SK-N-MC (cell line): Measurements from ENCODE around the gene MGMT.

Experiments
- DNase-seq: peaks from one replicate; pipeline ENCODE4 v3.0.0-alpha.2; 2011; ENCODE audit warnings: low read depth, low spot score
- H3K27ac ChIP-seq: fragments of 200-600 bp; sonication (generic); 2 replicates; pipeline ENCODE4 v1.5.1; 2016; ENCODE audit warnings: mixed run types
- H3K36me3 ChIP-seq: fragments of 200-600 bp; sonication (generic); 2 replicates; pipeline ENCODE4 v1.6.1; 2017; ENCODE audit warnings: antibody characterized with exemption, low read length, mixed read lengths; ENCODE audit not compliant: insufficient read depth
- H3K4me3 ChIP-seq: fragments of 200-600 bp; sonication (generic); 2 replicates; pipeline ENCODE4 v1.5.1; 2016
- H3K9ac ChIP-seq: fragments of 200-600 bp; sonication (generic); 2 replicates; pipeline ENCODE4 v1.8.0; 2017; ENCODE audit warnings: mixed run types, mixed read lengths; ENCODE audit not compliant: insufficient read length
- H3K9me3 ChIP-seq: fragments of 200-600 bp; sonication (generic); 2 replicates; pipeline ENCODE4 v1.6.1; 2017; ENCODE audit warnings: low read depth, mild to moderate bottlenecking, antibody characterized with exemption, low read length, moderate library complexity, mixed read lengths
- EZH2 ChIP-seq: fragments of 200-600 bp; sonication (generic); IDR thresholded peaks from one replicate; pipeline ENCODE4 v1.6.1; 2017; ENCODE audit warnings: antibody characterized with exemption
- FOXP2 ChIP-seq: optimal IDR thresholded peaks from 2 replicates; pipeline ENCODE3; 2011; ENCODE audit warnings: mild to moderate bottlenecking, moderate library complexity; ENCODE audit not compliant: insufficient read depth; ENCODE audit errors: extremely low read length, control extremely low read depth
- POLR2AphosphoS5 ChIP-seq: IDR thresholded peaks from 2 replicates; pipeline ENCODE4 v1.6.1; 2012; ENCODE audit warnings: mild to moderate bottlenecking, low read depth, low read length, borderline replicate concordance

MGMT gene

DNA sequence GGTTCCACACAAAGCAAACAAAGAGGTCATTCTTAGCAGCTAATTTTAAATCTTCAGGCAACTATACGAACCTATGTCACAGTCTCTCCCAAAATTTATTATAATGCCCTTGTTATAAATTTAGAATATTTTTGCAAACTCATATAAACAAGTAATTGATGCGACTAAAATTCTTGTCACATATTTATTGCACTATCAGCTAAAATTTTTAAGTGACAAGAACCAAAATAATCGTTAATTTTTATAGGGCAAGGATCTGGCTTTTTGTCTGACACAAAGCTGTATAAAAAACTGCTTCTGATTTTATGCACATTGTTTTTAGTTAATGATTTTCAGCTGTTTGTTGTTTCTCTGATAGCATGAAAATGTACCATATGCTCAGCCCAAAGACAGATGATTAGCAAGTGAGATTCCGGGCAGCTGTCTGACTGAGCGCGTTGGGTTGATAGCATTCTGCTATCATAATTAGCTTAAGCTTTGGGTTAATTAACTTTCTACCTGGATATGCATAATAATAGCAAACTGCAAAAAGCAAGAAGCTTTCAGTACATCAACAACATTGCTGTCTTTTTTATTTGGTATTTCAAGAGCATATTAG lies 136.0 kb downstream of the MGMT start:
- Histone ChIP-seq H3K27ac (no peak overlapping the region), H3K4me3 (no peak overlapping the region), H3K9ac (no peak overlapping the region), H3K36me3 (no peaks in the 10 kb centered on the region), H3K9me3 (no peaks in the 10 kb centered on the region)
- DNase-seq = no peak
- no peak for TF ChIP-seq FOXP2
- TF ChIP-seq POLR2AphosphoS5 = no peak
- no peak for TF ChIP-seq EZH2

DNA sequence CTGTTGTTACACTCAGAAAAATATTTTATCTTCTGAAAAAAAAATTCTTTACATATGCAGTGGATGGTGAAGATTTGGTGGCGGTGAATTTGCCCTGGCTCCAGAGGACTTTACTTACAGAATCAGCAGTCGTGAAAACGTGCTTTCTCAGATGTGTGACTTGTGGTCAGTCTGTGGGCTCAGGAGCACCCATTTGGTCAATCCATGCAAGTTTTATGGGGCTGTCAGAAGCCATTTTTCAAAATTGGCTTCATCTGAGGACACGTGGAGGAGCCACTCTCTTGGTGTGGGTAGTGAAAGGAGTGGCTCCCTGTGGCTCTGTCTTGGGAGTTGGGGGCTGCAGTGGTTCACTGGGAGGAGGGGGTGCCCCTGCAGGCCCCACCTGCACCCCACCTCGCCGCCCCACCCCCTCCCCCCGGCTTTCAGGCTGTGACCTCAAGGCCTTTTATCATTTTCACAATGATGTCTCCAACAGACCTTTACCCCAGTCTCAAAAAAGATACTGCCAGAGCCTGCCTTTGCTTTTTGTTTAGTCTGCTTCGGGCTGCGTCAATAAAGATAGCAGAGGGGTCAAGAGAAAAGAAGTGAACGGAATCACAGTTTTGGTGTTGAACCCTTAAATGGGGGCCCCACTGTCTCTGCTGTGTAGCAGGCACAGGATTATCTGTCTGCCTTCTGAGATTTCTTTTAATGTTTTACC lies 137.4 kb downstream of the MGMT start:
- Histone ChIP-seq H3K9ac (no peak overlapping the region), H3K4me3 (no peak overlapping the region), H3K27ac (no peak overlapping the region), H3K36me3 (no peaks in the 10 kb centered on the region), H3K9me3 (no peaks in the 10 kb centered on the region)
- no peak for TF ChIP-seq EZH2
- no peak for DNase-seq

DNA sequence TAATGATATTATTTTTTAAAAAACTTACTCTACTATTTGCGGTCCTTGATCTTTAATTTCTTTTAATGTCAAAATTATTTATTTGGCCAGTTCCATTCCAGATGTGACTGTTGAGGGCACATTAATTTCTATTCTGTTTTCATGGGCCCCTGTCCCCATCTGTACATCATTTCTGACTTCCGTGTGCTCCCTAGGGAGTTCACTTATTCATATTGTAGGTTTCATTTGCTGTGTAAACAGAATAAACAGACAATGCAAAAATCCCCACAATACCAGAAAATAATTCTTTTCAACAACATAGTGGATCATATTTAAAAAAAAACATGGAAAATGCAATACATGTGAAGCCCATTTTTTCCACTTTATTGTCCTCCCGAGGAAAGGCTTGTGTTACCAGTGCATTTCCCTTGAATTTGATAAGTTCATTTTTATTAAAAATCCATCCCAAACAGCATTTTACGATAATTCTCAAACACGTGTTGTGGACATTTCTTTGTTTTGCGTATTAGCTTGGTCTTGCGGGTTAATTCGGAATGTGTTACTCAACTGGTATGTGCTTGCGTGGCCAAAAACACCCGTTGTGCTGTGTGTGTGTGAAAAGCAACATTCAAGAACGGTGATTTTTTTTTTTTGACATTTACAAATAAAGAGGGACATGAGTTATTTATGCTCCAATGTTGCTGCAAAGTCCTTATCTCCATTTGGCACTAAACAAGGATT lies 138.4 kb downstream of the MGMT start:
- Histone ChIP-seq H3K36me3 (no peaks in the 10 kb centered on the region), H3K9me3 (no peaks in the 10 kb centered on the region), H3K9ac (no peak overlapping the region), H3K4me3 (peak overlapping the region; percentile 64), H3K27ac (no peak overlapping the region)
- no peak for DNase-seq
- no peak for TF ChIP-seq FOXP2
- TF ChIP-seq POLR2AphosphoS5 = no peak
- no peak for TF ChIP-seq EZH2

DNA sequence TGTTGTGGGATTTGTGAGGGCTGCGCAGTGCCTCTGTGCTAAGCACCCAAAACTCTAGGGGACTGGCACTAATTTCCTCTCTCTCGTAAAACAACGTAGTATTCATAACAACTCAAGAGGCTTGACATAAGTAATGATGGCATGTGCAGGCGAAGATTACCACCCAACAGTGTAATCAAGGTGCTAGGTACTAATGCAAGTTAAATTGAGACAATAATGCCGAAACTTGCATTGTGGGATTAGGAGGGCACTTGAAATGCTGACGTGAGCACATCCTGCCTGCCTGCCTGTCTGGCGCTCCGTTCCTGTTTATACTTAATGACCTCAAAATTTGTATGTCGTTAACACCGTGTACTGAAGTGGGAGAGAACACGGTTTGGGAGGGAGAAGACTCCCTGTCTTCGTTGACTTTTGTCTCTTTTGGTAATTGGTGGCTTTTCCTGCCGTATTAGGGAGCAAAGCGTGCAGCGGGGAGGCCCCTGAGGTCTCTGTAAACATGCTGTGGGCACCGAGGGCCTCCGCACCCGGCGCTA lies 139.0 kb downstream of the MGMT start:
- no peak overlapping the region for H3K9ac ChIP-seq
- H3K36me3 ChIP-seq = no peaks in the 10 kb centered on the region
- TF ChIP-seq FOXP2 (no peak), POLR2AphosphoS5 (no peak), EZH2 (no peak)
- H3K27ac ChIP-seq = peak overlapping the region; percentile 60; the same call in 1 of the 2 replicates
- peak; percentile 24 for DNase-seq
- no peaks in the 10 kb centered on the region for H3K9me3 ChIP-seq
- peak overlapping the region; percentile 64 for H3K4me3 ChIP-seq

DNA sequence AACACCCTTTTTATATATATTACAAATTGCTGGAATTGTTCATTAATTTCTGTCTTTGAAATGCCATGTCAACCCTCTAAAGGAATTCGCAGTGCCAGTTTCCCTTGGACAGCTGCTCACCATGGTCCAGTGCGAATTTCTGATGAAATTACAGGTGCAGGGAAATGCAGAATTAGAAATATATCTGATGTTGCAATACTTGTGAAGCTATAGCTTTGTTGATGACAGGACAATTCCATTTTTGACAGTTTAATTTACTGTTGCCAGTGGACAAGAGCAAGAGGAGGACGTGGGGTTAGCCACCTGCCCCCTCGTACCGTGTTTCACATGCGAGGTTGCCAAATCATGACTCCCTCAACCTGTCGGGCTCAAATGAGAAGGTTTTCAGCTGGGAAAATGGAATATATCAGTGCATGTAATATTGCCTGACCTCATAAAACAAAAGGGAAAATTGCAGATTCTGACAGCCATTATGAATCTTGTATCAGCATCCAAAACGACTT lies 140.6 kb downstream of the MGMT start:
- Histone ChIP-seq H3K36me3 (no peaks in the 10 kb centered on the region), H3K9ac (no peak overlapping the region), H3K9me3 (no peaks in the 10 kb centered on the region), H3K4me3 (no peak overlapping the region), H3K27ac (no peak overlapping the region)
- no peak for DNase-seq
- TF ChIP-seq EZH2 = no peak
- no peak for TF ChIP-seq FOXP2
- no peak for TF ChIP-seq POLR2AphosphoS5

DNA sequence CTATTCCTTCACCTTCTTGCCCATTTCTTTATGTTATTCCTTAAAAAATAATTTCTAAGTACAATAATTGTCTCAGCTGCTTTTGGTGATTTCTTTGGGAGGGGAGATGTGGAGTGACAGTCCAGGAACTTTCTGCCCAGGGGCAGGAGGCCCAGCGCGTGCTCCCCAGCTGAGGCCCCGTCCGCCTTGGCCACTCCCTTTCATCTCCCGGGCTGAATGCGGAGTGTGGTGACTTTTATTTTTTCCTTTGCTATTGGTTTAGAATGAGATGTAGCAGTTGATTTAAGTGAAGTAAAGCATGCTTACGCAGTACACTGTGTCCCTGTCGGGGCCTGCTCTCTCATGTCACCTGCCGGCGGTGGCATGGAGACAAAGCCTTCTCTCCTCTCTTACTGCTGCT lies 141.6 kb downstream of the MGMT start:
- no peaks in the 10 kb centered on the region for H3K9me3 ChIP-seq
- no peak overlapping the region for H3K4me3 ChIP-seq
- no peak overlapping the region for H3K9ac ChIP-seq
- no peak for TF ChIP-seq FOXP2
- no peak for TF ChIP-seq POLR2AphosphoS5
- no peak for TF ChIP-seq EZH2
- H3K36me3 ChIP-seq = no peaks in the 10 kb centered on the region
- DNase-seq = no peak
- no peak overlapping the region for H3K27ac ChIP-seq

DNA sequence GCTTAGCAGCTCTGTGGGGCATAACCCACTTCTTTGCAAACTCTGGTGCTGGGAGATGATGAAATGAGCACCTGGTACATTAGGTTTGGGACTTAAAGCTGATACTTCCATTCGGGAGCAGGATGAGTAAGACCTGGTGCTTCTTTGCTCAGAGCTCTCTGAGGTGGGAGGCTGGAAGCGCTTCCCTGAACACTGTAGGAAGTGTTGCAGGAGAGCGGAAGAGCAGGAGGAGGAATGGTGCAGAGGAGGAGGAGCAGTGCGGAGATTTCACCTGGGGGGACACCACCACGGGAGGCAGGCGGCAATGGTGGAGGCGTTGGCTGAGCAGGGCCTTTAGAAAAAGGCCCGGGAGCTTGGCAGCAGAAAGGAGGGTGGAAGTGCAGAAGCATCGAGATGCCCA lies 142.5 kb downstream of the MGMT start:
- Histone ChIP-seq H3K36me3 (no peaks in the 10 kb centered on the region), H3K9ac (no peak overlapping the region), H3K9me3 (no peaks in the 10 kb centered on the region), H3K4me3 (no peak overlapping the region), H3K27ac (no peak overlapping the region)
- TF ChIP-seq EZH2 (no peak), POLR2AphosphoS5 (no peak), FOXP2 (no peak)
- DNase-seq = no peak

DNA sequence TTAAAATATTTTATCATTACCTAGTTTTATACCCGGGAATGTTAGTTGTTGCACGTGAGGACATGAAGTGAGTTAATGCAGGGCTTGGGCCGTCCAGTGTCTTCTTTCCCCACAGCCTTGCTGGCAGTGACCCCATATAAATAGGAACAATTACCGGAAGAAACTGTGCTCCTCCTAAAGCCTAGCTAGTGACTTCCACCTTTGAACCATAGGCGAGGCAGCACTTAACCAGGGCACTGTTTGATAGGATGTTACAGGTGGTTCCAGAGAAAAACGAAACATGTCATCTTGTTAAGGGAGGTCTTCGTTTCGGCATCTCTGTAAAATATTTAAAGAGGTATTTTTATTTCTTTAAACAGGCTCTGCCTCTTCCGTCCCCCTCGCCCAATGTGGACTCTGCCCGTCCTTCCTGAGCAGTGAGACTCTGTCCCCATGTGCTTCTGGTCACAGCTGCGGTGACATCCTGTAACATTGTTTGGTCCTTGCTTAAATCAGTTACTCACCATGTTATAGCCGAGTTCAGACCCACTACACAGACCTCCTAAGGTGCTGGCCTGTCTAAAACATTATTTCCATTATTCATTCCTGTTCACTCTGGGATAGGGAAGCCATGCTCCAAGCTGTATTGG lies 145.6 kb downstream of the MGMT start:
- no peak for DNase-seq
- no peaks in the 10 kb centered on the region for H3K36me3 ChIP-seq
- H3K27ac ChIP-seq = no peak overlapping the region
- no peaks in the 10 kb centered on the region for H3K9me3 ChIP-seq
- TF ChIP-seq FOXP2 (no peak), POLR2AphosphoS5 (no peak), EZH2 (no peak)
- H3K4me3 ChIP-seq = no peak overlapping the region
- no peak overlapping the region for H3K9ac ChIP-seq
